HCT116 (cell line): Measurements from ENCODE around the gene MEIOB. TPM values are rescaled to one million over a fixed set of nuclear protein-coding genes. Genes with fewer than 3 reads are reported as not detected.

ENCODE experiments used
- ATAC-seq: fragments of 200-7000 bp; cut with Tn5 transposase; 2 replicates; pipeline ENCODE4 v1.9.1; 2020; ENCODE audit warnings: mild to moderate bottlenecking, moderate library complexity
- BruUV-seq: library from RNA; stranded (reverse); fragments of 400-500 nt; replicated peaks from 2 replicates; lab custom pipeline; 2021; lab: Mats Ljungman, UMichigan
- CTCF ChIA-PET: fragments of 300-600 bp; sonication (Branson Sonifier 250); formaldehyde crosslinking; loops from one replicate; lab custom pipeline; 2021; ENCODE audit warnings: antibody characterized with exemption; lab: Charles Lee
- POLR2A ChIA-PET: fragments of 300-600, 350-600 bp; sonication (Branson Sonifier 250); formaldehyde crosslinking; loops from one replicate; lab custom pipeline; 2021; ENCODE audit warnings: antibody characterized with exemption; lab: Charles Lee
- RAD21 ChIA-PET, 2 experiments: fragments of 300-600 bp; sonication (Branson Sonifier 250); formaldehyde crosslinking; loops; one replicate each; lab custom pipeline; 2023; ENCODE audit warnings: low total read pairs in 2 of 2; ENCODE audit not compliant: uncharacterized antibody in 2 of 2, unreplicated experiment in 2 of 2, low non-redundant PET in 1 of 2; lab: Charles Lee
- DNase-seq: peaks from one replicate; pipeline ENCODE4 v3.0.0-alpha.2; 2010; ENCODE audit warnings: low read depth, low spot score
- H2AFZ ChIP-seq: fragments of 200-600 bp; shearing (Covaris generic), sonication (generic); 2 replicates; pipeline ENCODE4 v1.6.1; 2017; ENCODE audit warnings: low read depth, mixed run types, mixed read lengths, antibody characterized with exemption, low read length; ENCODE audit not compliant: poor library complexity, severe bottlenecking
- H3K27ac ChIP-seq: 2 replicates; pipeline ENCODE4 v1.5.1; 2012; ENCODE audit warnings: low read depth, low read length
- H3K27me3 ChIP-seq: fragments of 200-600 bp; sonication (generic); 2 replicates; pipeline ENCODE4 v1.6.1; 2016; ENCODE audit warnings: mixed run types, low read length, mixed read lengths; ENCODE audit not compliant: insufficient read depth
- H3K36me3 ChIP-seq, 2 experiments: fragments of 200-500 bp in 1 of 2; fragments of 200-600 bp in 1 of 2; sonication (Bioruptor generic) in 1 of 2; sonication (generic) in 1 of 2; 2 replicates each; pipeline versions ENCODE4 v1.5.1 to v1.6.1; 2014 to 2016; ENCODE audit warnings: low read length in 2 of 2, inconsistent platforms in 1 of 2, mixed read lengths in 1 of 2, mixed run types in 1 of 2; ENCODE audit not compliant: insufficient read depth in 2 of 2, control insufficient read depth in 1 of 2
- H3K4me1 ChIP-seq, 2 experiments: fragments of 200-600 bp in 1 of 2; sonication (generic) in 1 of 2; 2 replicates each; pipeline versions ENCODE4 v1.5.1 to v1.6.1; 2012 to 2017; ENCODE audit warnings: low read length in 2 of 2, inconsistent platforms in 1 of 2, mild to moderate bottlenecking in 1 of 2, mixed read lengths in 1 of 2, mixed run types in 1 of 2, moderate library complexity in 1 of 2; ENCODE audit not compliant: insufficient read depth in 2 of 2, control insufficient read depth in 1 of 2
- H3K4me2 ChIP-seq: fragments of 200-600 bp; sonication (generic); 2 replicates; pipeline ENCODE4 v1.6.1; 2017; ENCODE audit warnings: mixed run types, low read length, mixed read lengths
- H3K4me3 ChIP-seq, 2 experiments: fragments of 200-600 bp in 1 of 2; sonication (generic) in 1 of 2; replicated peaks in 1 of 2; 2 replicates each; pipeline ENCODE4 v1.5.1; 2011 to 2016; ENCODE audit warnings: low read length in 2 of 2, control low read depth in 1 of 2, low read depth in 1 of 2, mild to moderate bottlenecking in 1 of 2, mixed read lengths in 1 of 2, mixed run types in 1 of 2
- H3K79me2 ChIP-seq: fragments of 200-600 bp; sonication (generic); 2 replicates; pipeline ENCODE4 v1.6.1; 2017; ENCODE audit warnings: mild to moderate bottlenecking, mixed run types, low read length, moderate library complexity, mixed read lengths; ENCODE audit not compliant: insufficient read depth
- H3K9ac ChIP-seq: fragments of 200-600 bp; sonication (generic); 2 replicates; pipeline ENCODE4 v1.6.1; 2016; ENCODE audit warnings: low read length, mixed read lengths
- H3K9me2 ChIP-seq: fragments of 200-600 bp; sonication (generic), shearing (Covaris generic); 2 replicates; pipeline ENCODE4 v1.6.1; 2017; ENCODE audit warnings: mixed run types, mild to moderate bottlenecking, moderate library complexity; ENCODE audit not compliant: insufficient read depth
- H3K9me3 ChIP-seq, 2 experiments: fragments of 200-500 bp in 1 of 2; fragments of 200-600 bp in 1 of 2; sonication (Bioruptor generic) in 1 of 2; sonication (generic) in 1 of 2; 2 replicates each; pipeline ENCODE4 v1.6.1; 2014 to 2017; ENCODE audit warnings: low read length in 2 of 2, mixed read lengths in 2 of 2, inconsistent platforms in 1 of 2, low read depth in 1 of 2, mild to moderate bottlenecking in 1 of 2, mixed run types in 1 of 2, moderate library complexity in 1 of 2; ENCODE audit not compliant: control insufficient read depth in 1 of 2, insufficient read depth in 1 of 2
- H4K20me1 ChIP-seq: fragments of 200-600 bp; sonication (generic), shearing (Covaris generic); 2 replicates; pipeline ENCODE4 v1.6.1; 2017; ENCODE audit warnings: mixed run types, mild to moderate bottlenecking, moderate library complexity; ENCODE audit not compliant: insufficient read depth
- ELF1 ChIP-seq: IDR thresholded peaks from 2 replicates; pipeline ENCODE4 v1.6.1; 2012; ENCODE audit warnings: low read depth, borderline replicate concordance
- EZH2 ChIP-seq: fragments of 200-600 bp; sonication (generic); IDR thresholded peaks from 2 replicates; pipeline ENCODE4 v1.6.1; 2017; ENCODE audit warnings: antibody characterized with exemption, mixed run types
- EZH2phosphoT487 ChIP-seq: fragments of 200-600 bp; IDR thresholded peaks from 2 replicates; pipeline ENCODE4 v1.6.1; 2018; ENCODE audit warnings: antibody characterized with exemption, borderline replicate concordance
- FOSL1 ChIP-seq: IDR thresholded peaks from 2 replicates; pipeline ENCODE4 v1.6.1; 2012; ENCODE audit warnings: low read depth
- JUND ChIP-seq: IDR thresholded peaks from 2 replicates; pipeline ENCODE4 v1.6.1; 2012
- POLR2A ChIP-seq: IDR thresholded peaks from 2 replicates; pipeline ENCODE4 v1.7.0; 2011; ENCODE audit warnings: borderline replicate concordance; ENCODE audit not compliant: insufficient read depth, insufficient read length; ENCODE audit errors: extremely low read depth
- RAD21 ChIP-seq: IDR thresholded peaks from 2 replicates; pipeline ENCODE4 v1.6.1; 2012; ENCODE audit warnings: low read depth, mild to moderate bottlenecking
- SIN3A ChIP-seq: IDR thresholded peaks from 2 replicates; pipeline ENCODE4 v1.6.1; 2012; ENCODE audit warnings: low read depth
- SP1 ChIP-seq: IDR thresholded peaks from 2 replicates; pipeline ENCODE4 v1.6.1; 2012; ENCODE audit warnings: low read depth
- SRF ChIP-seq: IDR thresholded peaks from 2 replicates; pipeline ENCODE4 v1.6.1; 2012; ENCODE audit warnings: low read depth
- TCF7L2 ChIP-seq: IDR thresholded peaks from 2 replicates; pipeline ENCODE4 v1.7.0; 2011; ENCODE audit warnings: borderline replicate concordance, inconsistent platforms; ENCODE audit not compliant: insufficient read depth, insufficient read length; ENCODE audit errors: extremely low read depth
- YY1 ChIP-seq: IDR thresholded peaks from 2 replicates; pipeline ENCODE4 v1.6.1; 2011; ENCODE audit warnings: low read length, low read depth, moderate library complexity, mild to moderate bottlenecking; ENCODE audit not compliant: insufficient replicate concordance; ENCODE audit errors: extremely low read depth
- ZFX ChIP-seq: fragments of 450-650 bp; IDR thresholded peaks from 2 replicates; pipeline ENCODE4 v1.6.1; 2017
- ZNF274 ChIP-seq: fragments of 200-500 bp; sonication (Bioruptor generic); IDR thresholded peaks from 2 replicates; pipeline ENCODE4 v1.6.1; 2014; ENCODE audit warnings: mild to moderate bottlenecking, low read depth, low read length, inconsistent platforms
- intact Hi-C: fragments of 100-400 bp; cut with micrococcal nuclease; formaldehyde crosslinking; loops from 2 replicates; pipeline ENCODE4 v1.10.0; 2022
- total RNA-seq: library from RNA; stranded (reverse); gene quantifications from one replicate; pipeline ENCODE4 v1.2.1, GENCODE V29; 2021; ENCODE audit not compliant: unreplicated experiment
- TF ChIP-seq, protein P1 (sequence below), 3 experiments: fragments of 200-600 bp in 1 of 3; sonication (generic) in 1 of 3; IDR thresholded peaks in 2 of 3; conservative IDR thresholded peaks in 1 of 3; 2 replicates each; pipeline ENCODE4 v1.5.1; 2012 to 2017; ENCODE audit warnings: low read depth in 2 of 3, low read length in 2 of 3, antibody characterized with exemption in 1 of 3, borderline replicate concordance in 1 of 3, control low read depth in 1 of 3, mild to moderate bottlenecking in 1 of 3, mixed read lengths in 1 of 3, mixed run types in 1 of 3, moderate library complexity in 1 of 3; ENCODE audit not compliant: insufficient read depth in 1 of 3
- TF ChIP-seq, protein P2 (sequence below): IDR thresholded peaks from 2 replicates; pipeline ENCODE4 v1.6.1; 2012; ENCODE audit warnings: low read depth
- TF ChIP-seq, protein P3 (sequence below): IDR thresholded peaks from 2 replicates; pipeline ENCODE4 v1.6.1; 2011; ENCODE audit warnings: mild to moderate bottlenecking, low read length, moderate library complexity; ENCODE audit not compliant: insufficient replicate concordance; ENCODE audit errors: extremely low read depth
- TF ChIP-seq, protein P4 (sequence below): IDR thresholded peaks from 2 replicates; pipeline ENCODE4 v1.6.1; 2012

The MEIOB gene
- total RNA-seq, 1 experiment from 2014 or later: 0.59 TPM

DNA sequence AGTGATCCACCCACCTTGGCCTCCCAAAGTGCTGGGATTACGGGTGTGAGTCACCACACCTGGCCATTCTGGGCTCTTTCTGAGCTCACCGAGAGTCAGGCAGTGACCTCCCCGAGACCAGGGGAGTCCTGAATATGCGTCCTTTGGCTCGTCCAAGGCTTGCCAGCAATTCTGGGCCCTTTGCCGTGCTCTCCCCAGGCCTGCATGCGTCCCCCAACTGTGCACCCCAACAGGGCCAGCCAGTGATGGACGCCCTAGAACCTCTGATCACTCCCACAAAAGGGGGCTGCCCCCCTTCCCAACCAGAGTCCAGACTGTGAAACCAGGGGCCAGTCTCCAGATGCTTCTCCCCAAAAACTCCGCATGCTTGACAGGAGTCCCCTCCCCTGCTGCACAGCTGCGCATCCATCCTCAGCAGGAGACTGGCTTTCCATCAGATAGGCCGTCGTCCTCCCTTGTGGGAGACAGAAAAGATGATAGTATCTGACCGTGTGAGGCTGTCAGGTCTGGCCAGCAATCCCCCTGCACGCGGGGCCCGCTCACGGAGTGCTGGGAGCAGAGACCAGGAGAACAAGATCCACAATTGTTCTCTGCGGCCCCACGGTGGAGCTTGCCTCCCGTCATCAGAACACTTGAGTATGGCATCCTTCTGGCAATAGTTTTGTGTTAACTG lies 30.7 kb upstream of the MEIOB start (continued):
- TF ChIP-seq, protein P1, sequence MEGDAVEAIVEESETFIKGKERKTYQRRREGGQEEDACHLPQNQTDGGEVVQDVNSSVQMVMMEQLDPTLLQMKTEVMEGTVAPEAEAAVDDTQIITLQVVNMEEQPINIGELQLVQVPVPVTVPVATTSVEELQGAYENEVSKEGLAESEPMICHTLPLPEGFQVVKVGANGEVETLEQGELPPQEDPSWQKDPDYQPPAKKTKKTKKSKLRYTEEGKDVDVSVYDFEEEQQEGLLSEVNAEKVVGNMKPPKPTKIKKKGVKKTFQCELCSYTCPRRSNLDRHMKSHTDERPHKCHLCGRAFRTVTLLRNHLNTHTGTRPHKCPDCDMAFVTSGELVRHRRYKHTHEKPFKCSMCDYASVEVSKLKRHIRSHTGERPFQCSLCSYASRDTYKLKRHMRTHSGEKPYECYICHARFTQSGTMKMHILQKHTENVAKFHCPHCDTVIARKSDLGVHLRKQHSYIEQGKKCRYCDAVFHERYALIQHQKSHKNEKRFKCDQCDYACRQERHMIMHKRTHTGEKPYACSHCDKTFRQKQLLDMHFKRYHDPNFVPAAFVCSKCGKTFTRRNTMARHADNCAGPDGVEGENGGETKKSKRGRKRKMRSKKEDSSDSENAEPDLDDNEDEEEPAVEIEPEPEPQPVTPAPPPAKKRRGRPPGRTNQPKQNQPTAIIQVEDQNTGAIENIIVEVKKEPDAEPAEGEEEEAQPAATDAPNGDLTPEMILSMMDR (IDR thresholded peaks at IDR 0.05 in 2 of 3, conservative IDR thresholded peaks at IDR 0.05 in 1 of 3; ENCODE audit: borderline replicate concordance in 1 of 3, insufficient read depth in 1 of 3, low read depth in 2 of 3, low read length in 2 of 3): no peak
- TF ChIP-seq FOSL1 (no peak), ZFX (no peak), TCF7L2 (no peak)

DNA sequence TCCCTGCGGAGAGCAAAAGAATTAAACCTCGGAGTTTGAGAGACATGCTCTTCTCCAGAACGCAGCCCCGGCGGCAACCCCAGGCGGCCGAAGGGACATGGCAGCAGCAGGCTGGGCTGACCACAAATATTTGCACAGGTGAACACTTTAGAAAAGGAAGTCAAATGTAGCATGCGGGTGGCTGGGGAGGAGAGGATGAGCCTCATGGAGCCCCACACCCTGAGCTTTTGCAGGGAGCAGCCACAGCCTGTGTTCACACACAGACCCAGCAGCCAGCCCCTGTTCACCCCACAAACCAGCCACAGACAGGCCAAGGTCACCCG lies 28.4 kb upstream of the MEIOB start:
- CTCF ChIA-PET: no interaction called here
- H3K4me2 ChIP-seq: no peak overlapping the region

More for the DNA sequence above, 28.4 kb upstream of the MEIOB start:
- no TSS peak for BruUV-seq
- TF ChIP-seq, protein P2, sequence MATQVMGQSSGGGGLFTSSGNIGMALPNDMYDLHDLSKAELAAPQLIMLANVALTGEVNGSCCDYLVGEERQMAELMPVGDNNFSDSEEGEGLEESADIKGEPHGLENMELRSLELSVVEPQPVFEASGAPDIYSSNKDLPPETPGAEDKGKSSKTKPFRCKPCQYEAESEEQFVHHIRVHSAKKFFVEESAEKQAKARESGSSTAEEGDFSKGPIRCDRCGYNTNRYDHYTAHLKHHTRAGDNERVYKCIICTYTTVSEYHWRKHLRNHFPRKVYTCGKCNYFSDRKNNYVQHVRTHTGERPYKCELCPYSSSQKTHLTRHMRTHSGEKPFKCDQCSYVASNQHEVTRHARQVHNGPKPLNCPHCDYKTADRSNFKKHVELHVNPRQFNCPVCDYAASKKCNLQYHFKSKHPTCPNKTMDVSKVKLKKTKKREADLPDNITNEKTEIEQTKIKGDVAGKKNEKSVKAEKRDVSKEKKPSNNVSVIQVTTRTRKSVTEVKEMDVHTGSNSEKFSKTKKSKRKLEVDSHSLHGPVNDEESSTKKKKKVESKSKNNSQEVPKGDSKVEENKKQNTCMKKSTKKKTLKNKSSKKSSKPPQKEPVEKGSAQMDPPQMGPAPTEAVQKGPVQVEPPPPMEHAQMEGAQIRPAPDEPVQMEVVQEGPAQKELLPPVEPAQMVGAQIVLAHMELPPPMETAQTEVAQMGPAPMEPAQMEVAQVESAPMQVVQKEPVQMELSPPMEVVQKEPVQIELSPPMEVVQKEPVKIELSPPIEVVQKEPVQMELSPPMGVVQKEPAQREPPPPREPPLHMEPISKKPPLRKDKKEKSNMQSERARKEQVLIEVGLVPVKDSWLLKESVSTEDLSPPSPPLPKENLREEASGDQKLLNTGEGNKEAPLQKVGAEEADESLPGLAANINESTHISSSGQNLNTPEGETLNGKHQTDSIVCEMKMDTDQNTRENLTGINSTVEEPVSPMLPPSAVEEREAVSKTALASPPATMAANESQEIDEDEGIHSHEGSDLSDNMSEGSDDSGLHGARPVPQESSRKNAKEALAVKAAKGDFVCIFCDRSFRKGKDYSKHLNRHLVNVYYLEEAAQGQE: no peak
- TF ChIP-seq SRF (no peak), ZNF274 (no peak), SIN3A (no peak), ZFX (no peak), POLR2A (no peak), ELF1 (no peak), SP1 (no peak), JUND (no peak), EZH2phosphoT487 (no peak), YY1 (no peak), FOSL1 (no peak), EZH2 (no peak), RAD21 (no peak), TCF7L2 (no peak)
- TF ChIP-seq, protein P3, sequence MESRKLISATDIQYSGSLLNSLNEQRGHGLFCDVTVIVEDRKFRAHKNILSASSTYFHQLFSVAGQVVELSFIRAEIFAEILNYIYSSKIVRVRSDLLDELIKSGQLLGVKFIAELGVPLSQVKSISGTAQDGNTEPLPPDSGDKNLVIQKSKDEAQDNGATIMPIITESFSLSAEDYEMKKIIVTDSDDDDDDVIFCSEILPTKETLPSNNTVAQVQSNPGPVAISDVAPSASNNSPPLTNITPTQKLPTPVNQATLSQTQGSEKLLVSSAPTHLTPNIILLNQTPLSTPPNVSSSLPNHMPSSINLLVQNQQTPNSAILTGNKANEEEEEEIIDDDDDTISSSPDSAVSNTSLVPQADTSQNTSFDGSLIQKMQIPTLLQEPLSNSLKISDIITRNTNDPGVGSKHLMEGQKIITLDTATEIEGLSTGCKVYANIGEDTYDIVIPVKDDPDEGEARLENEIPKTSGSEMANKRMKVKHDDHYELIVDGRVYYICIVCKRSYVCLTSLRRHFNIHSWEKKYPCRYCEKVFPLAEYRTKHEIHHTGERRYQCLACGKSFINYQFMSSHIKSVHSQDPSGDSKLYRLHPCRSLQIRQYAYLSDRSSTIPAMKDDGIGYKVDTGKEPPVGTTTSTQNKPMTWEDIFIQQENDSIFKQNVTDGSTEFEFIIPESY: no peak
- TF ChIP-seq, protein P4, sequence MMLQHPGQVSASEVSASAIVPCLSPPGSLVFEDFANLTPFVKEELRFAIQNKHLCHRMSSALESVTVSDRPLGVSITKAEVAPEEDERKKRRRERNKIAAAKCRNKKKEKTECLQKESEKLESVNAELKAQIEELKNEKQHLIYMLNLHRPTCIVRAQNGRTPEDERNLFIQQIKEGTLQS: no peak
- peaks cover 2 to 10% of the 10 kb centered on the region in 2 experiments; a peak in 2 of 4 replicates for H3K4me1 ChIP-seq
- H3K27me3 ChIP-seq: no peaks in the 10 kb centered on the region
- DNase-seq: no peak
- ATAC-seq: no peak
- no peak overlapping the region for H3K4me3 ChIP-seq
- H3K36me3 ChIP-seq: no peaks in the 10 kb centered on the region
- ChIA-PET POLR2A (no interaction called here), RAD21 (no interaction called here)
- no peak overlapping the region for H3K9ac ChIP-seq
- H3K9me2 ChIP-seq: no peaks in the 10 kb centered on the region
- H3K27ac ChIP-seq: no peak overlapping the region
- no peaks in the 10 kb centered on the region for H4K20me1 ChIP-seq
- H3K9me3 ChIP-seq: no peaks in the 10 kb centered on the region
- intact Hi-C loops: no loop called here
- no peaks in the 10 kb centered on the region for H3K79me2 ChIP-seq
- no peak overlapping the region for H2AFZ ChIP-seq
